A549 (cell line): ENCODE results near the gene PUDP.

ENCODE experiments used
- CTCF ChIP-seq: fragments of >200 bp; sonication (Bioruptor Twin); formaldehyde crosslinking; IDR thresholded peaks from 3 replicates; pipeline ENCODE4 v1.5.1; 2016
- JUN ChIP-seq, 2 experiments: fragments of >200 bp; sonication (Bioruptor Twin); formaldehyde crosslinking; IDR thresholded peaks; 2 replicates in 1 of 2; 3 replicates in 1 of 2; pipeline ENCODE4 v1.6.1; 2016 to 2017
- POLR2A ChIP-seq: IDR thresholded peaks from 2 replicates; pipeline ENCODE4 v1.6.1; 2012; ENCODE audit warnings: mild to moderate bottlenecking, low read length

- TF ChIP-seq POLR2A (no peak), CTCF (no peak), JUN (IDR thresholded peaks at IDR 0.05) (no peak)
Measured at GRCh38 chrX:7074908-7075204, 73.1 kb downstream of the PUDP start.
